C4-2B (cell line): ENCODE results near the gene TACR1.

ENCODE experiments used
- ZFX ChIP-seq: fragments of 450-650 bp; IDR thresholded peaks from 2 replicates; pipeline ENCODE4 v1.6.1; 2017
- TF ChIP-seq, protein P1 (sequence below): fragments of 450-650 bp; conservative IDR thresholded peaks from 2 replicates; pipeline ENCODE4 v1.5.1; 2017; ENCODE audit warnings: mild to moderate bottlenecking

DNA sequence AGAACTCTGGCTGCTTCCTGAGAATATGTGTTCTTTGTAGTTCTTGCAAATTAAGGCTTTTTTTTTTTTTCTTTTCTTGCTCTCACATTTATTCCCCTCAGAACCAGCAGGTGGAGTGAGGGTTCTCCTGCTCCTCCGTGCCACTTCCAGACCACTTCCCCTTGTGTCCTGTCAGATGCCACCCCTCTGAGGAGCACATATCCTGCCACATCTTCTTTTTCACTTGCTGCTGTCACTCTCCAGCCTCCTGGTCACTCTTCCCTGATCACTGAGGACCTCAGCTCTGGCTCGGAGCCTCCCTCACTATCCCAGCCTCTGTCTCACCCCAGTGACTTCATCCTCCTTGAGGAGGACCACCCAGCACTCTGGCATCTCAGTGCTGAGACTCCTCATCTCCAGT, 100.5 kb downstream of the TACR1 start:
- TF ChIP-seq, protein P1, sequence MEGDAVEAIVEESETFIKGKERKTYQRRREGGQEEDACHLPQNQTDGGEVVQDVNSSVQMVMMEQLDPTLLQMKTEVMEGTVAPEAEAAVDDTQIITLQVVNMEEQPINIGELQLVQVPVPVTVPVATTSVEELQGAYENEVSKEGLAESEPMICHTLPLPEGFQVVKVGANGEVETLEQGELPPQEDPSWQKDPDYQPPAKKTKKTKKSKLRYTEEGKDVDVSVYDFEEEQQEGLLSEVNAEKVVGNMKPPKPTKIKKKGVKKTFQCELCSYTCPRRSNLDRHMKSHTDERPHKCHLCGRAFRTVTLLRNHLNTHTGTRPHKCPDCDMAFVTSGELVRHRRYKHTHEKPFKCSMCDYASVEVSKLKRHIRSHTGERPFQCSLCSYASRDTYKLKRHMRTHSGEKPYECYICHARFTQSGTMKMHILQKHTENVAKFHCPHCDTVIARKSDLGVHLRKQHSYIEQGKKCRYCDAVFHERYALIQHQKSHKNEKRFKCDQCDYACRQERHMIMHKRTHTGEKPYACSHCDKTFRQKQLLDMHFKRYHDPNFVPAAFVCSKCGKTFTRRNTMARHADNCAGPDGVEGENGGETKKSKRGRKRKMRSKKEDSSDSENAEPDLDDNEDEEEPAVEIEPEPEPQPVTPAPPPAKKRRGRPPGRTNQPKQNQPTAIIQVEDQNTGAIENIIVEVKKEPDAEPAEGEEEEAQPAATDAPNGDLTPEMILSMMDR, result peak; percentile 52
- TF ChIP-seq ZFX, result no peak
